ENCODE measurements around the gene UBN2. TPM values are rescaled to one million over a fixed set of nuclear protein-coding genes. Genes with fewer than 3 reads are reported as not detected.
"Not testable (repeated sequence)": the region's sequence is repeated elsewhere in the genome, so short reads cannot be mapped to it uniquely, and the experiment has no call there.

The UBN2 gene
- total RNA-seq, 1 experiment from 2014 or later: 8.9 TPM

DNA sequence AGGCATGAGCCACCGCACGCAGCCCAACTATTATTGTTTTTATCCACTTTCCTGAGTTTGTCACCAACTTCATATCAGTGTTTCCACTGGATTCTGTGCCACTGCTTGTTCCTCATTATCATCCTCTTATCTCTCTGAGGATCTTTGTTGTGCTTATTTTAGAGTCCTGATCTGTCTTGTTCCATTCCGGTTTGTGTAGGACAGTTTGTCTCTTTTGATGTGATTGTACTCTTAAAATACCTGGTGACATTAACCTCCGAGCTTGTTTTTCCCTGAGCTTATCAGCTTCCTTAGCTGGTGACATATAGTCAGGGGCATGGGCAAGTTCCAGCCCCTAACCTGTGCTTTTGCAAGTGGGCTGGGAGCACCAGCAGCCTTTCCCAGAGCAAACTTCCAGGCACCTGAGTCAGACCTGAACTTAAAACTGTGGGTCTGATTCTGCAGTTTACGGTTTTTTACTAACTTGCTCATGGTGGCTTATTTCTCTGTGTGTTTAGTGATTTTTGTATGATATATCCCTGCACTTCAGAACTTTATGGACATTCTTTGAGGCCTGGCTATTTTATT, 87.0 kb downstream of the UBN2 start:
- Histone ChIP-seq H3K4me2 (ENCODE audit: low read depth, low read length, poor library complexity, severe bottlenecking) (no peak overlapping the region), H3K9ac (ENCODE audit: low read length) (no peak overlapping the region)

DNA sequence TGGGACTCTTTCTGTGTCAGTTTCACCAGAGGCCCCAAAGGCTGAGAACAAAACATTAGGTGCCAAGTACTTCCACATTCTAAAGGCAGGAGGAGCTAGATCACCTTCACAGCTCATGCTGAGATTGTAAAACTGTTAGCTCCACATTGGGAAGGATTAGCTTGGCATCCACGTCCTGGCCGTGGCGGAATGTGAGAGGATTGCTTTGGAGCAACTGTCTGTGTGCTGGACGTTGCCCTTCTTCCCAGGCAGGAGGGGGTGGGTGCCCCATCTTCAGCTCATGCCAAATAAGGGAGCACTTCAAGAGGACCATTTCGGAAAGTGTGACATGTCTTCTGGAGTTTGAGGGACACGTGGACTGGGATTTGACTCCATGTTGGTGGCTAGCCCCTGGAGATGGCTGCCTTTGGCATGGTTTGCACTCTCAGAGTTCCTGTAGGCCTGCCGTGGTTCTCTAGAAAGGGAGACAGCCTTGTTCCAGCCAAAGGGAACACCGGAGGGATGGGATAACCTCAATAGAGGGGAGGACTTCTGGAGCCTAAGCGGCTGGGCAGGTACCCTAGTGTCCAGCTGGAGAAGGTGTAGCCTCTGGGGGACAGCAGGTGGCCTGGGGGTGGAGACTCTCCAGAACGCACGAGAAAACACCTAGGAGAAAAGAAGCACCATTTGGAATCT, 90.2 kb downstream of the UBN2 start:
- no peaks in the 10 kb centered on the region for H4K20me1 ChIP-seq (ENCODE audit: insufficient read depth, low read depth, low read length)
- H3K4me3 ChIP-seq (ENCODE audit: low read length): no peak overlapping the region
- peak; percentile 69 for DNase-seq
- no peak overlapping the region for H3K9ac ChIP-seq (ENCODE audit: low read length)
- no peaks in the 10 kb centered on the region for H3K9me2 ChIP-seq (replicated peaks; ENCODE audit: insufficient read depth, low read length)
- no peak overlapping the region for H3K27ac ChIP-seq (ENCODE audit: low read length)
- no peaks in the 10 kb centered on the region for H3K4me1 ChIP-seq (ENCODE audit: low read length)
- H3K79me2 ChIP-seq (ENCODE audit: low read length): no peaks in the 10 kb centered on the region
- H3K36me3 ChIP-seq (ENCODE audit: insufficient read depth, low read length): no peaks in the 10 kb centered on the region
- H3K9me3 ChIP-seq (ENCODE audit: low read length): no peaks in the 10 kb centered on the region
- H2AFZ ChIP-seq (ENCODE audit: low read length): no peak overlapping the region
- H3K4me2 ChIP-seq (ENCODE audit: low read depth, low read length, poor library complexity, severe bottlenecking): no peak overlapping the region
- no peaks in the 10 kb centered on the region for H3K27me3 ChIP-seq (ENCODE audit: low read length)

More for the DNA sequence above, 87.0 kb downstream of the UBN2 start:
- no peak for DNase-seq
- Histone ChIP-seq H3K4me1 (ENCODE audit: low read length) (no peaks in the 10 kb centered on the region), H2AFZ (ENCODE audit: low read length) (no peak overlapping the region), H3K9me2 (replicated peaks; ENCODE audit: insufficient read depth, low read length) (no peaks in the 10 kb centered on the region), H4K20me1 (ENCODE audit: insufficient read depth, low read depth, low read length) (no peaks in the 10 kb centered on the region), H3K27ac (ENCODE audit: low read length) (no peak overlapping the region), H3K79me2 (ENCODE audit: low read length) (no peaks in the 10 kb centered on the region), H3K27me3 (ENCODE audit: low read length) (no peaks in the 10 kb centered on the region), H3K9me3 (ENCODE audit: low read length) (no peaks in the 10 kb centered on the region), H3K36me3 (ENCODE audit: insufficient read depth, low read length) (no peaks in the 10 kb centered on the region), H3K4me3 (ENCODE audit: low read length) (no peak overlapping the region)

DNA sequence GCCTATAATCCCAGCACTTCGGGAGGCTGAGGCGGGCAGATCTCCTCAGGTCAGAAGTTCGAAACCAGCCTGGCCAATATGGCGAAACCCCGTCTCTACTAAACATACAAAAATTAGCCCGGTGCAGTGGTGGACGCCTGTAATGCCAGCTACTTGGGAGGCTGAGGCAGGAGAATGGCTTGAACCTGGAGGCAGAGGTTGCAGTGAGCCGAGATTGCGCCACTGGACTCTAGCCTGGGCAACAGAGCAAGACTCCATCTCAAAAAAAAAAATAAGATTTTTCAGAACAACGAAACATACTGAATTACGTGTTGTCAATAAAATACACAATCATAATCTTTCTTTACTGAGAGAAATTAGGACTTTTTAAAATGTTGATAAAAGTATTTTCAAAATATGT, 93.7 kb downstream of the UBN2 start:
- not testable (repeated sequence) for H3K4me1 ChIP-seq (ENCODE audit: low read length); H3K9me3 ChIP-seq (ENCODE audit: low read length); H3K27ac ChIP-seq (ENCODE audit: low read length); H3K36me3 ChIP-seq (ENCODE audit: insufficient read depth, low read length); DNase-seq; H4K20me1 ChIP-seq (ENCODE audit: insufficient read depth, low read depth, low read length); H3K27me3 ChIP-seq (ENCODE audit: low read length); H3K79me2 ChIP-seq (ENCODE audit: low read length); H3K9ac ChIP-seq (ENCODE audit: low read length); H2AFZ ChIP-seq (ENCODE audit: low read length); H3K4me3 ChIP-seq (ENCODE audit: low read length); H3K9me2 ChIP-seq (replicated peaks; ENCODE audit: insufficient read depth, low read length); H3K4me2 ChIP-seq (ENCODE audit: low read depth, low read length, poor library complexity, severe bottlenecking)

DNA sequence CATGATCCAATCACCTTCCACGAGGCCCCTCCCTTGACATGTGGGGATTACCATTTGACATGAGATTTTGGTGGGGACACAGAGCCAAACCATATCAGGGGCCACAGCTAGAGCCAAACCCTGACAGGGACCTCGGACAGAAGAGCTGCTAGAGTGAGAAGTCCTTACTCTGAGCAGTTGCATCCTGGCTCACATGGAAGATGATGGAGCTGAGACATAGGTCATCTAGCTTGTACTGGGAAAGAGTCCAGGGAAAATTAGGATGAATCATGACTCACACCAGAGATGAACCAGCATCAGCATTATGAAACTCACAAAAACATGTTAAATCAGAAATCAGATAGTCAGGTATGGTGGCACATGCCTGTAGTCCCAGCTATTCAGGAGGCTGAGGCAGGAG, 97.3 kb downstream of the UBN2 start:
- no peak for DNase-seq
- no peaks in the 10 kb centered on the region for H3K9me2 ChIP-seq (replicated peaks; ENCODE audit: insufficient read depth, low read length)
- no peak overlapping the region for H2AFZ ChIP-seq (ENCODE audit: low read length)
- no peak overlapping the region for H3K27ac ChIP-seq (ENCODE audit: low read length)
- no peaks in the 10 kb centered on the region for H3K36me3 ChIP-seq (ENCODE audit: insufficient read depth, low read length)
- no peaks in the 10 kb centered on the region for H3K9me3 ChIP-seq (ENCODE audit: low read length)
- H3K4me3 ChIP-seq (ENCODE audit: low read length): no peak overlapping the region
- H4K20me1 ChIP-seq (ENCODE audit: insufficient read depth, low read depth, low read length): no peaks in the 10 kb centered on the region
- no peaks in the 10 kb centered on the region for H3K27me3 ChIP-seq (ENCODE audit: low read length)
- no peaks in the 10 kb centered on the region for H3K4me1 ChIP-seq (ENCODE audit: low read length)
- no peaks in the 10 kb centered on the region for H3K79me2 ChIP-seq (ENCODE audit: low read length)
- no peak overlapping the region for H3K4me2 ChIP-seq (ENCODE audit: low read depth, low read length, poor library complexity, severe bottlenecking)
- no peak overlapping the region for H3K9ac ChIP-seq (ENCODE audit: low read length)

DNA sequence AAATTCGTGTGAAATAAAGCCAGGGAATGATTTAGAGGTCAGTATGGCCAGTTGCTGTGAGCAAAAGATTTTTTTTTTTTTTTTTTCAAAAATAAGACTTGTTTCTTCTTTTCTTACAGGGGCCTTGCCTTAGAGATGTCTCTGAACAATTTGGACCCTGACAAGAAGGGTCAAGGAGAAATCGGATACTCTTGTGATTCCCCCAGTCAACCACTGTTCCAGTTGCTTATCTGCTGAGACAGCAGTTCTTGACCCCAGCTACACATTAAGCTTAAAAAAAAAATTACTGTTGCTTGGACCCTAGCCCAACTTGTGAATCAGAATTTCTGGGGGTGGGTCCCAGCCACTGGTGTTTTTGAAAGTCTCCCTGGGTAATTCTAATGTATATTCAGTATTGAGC, 98.1 kb downstream of the UBN2 start:
- no peak overlapping the region for H3K9ac ChIP-seq (ENCODE audit: low read length)
- no peaks in the 10 kb centered on the region for H3K27me3 ChIP-seq (ENCODE audit: low read length)
- no peaks in the 10 kb centered on the region for H3K36me3 ChIP-seq (ENCODE audit: insufficient read depth, low read length)
- H3K27ac ChIP-seq (ENCODE audit: low read length): no peak overlapping the region
- H3K9me2 ChIP-seq (replicated peaks; ENCODE audit: insufficient read depth, low read length): no peaks in the 10 kb centered on the region
- no peak overlapping the region for H2AFZ ChIP-seq (ENCODE audit: low read length)
- no peaks in the 10 kb centered on the region for H3K79me2 ChIP-seq (ENCODE audit: low read length)
- DNase-seq: no peak
- no peak overlapping the region for H3K4me2 ChIP-seq (ENCODE audit: low read depth, low read length, poor library complexity, severe bottlenecking)
- H3K4me3 ChIP-seq (ENCODE audit: low read length): no peak overlapping the region
- no peaks in the 10 kb centered on the region for H3K9me3 ChIP-seq (ENCODE audit: low read length)
- no peaks in the 10 kb centered on the region for H3K4me1 ChIP-seq (ENCODE audit: low read length)
- no peaks in the 10 kb centered on the region for H4K20me1 ChIP-seq (ENCODE audit: insufficient read depth, low read depth, low read length)

DNA sequence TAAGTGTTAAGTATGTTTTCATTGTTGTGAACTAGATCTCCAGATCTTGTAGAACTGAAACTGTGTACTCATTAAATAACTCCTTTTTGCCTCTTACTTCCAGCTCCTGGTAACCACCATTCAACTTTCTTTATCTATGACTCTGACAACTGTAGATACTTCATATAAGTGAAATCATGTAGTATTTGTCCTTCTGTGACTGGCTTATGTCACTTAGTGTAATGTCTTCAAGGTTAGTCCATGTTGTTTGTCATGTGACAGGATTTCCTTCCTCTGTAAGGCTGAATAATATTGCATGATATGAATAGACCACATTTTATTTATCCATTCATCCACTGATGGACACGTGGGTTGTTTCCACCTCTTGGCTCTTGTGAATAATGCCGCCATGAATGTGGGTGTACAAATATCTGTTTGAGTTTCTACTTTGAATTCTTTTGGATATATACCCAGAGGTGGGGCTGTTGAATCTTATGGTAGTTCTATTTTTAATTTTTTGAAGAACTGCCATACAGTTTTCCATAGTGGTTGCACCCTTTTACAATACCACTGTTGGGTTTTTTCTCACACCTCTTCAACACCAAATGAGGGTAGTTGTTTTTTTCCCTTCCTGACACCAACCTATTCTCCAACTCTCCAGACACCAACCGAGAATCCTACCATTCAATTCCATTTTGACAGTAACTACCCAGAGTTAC, 99.4 kb downstream of the UBN2 start:
- Histone ChIP-seq H3K4me1 (ENCODE audit: low read length) (no peaks in the 10 kb centered on the region), H3K27ac (ENCODE audit: low read length) (no peak overlapping the region), H3K9me2 (replicated peaks; ENCODE audit: insufficient read depth, low read length) (no peaks in the 10 kb centered on the region), H2AFZ (ENCODE audit: low read length) (no peak overlapping the region), H3K27me3 (ENCODE audit: low read length) (no peaks in the 10 kb centered on the region), H4K20me1 (ENCODE audit: insufficient read depth, low read depth, low read length) (no peaks in the 10 kb centered on the region), H3K36me3 (ENCODE audit: insufficient read depth, low read length) (no peaks in the 10 kb centered on the region), H3K4me2 (ENCODE audit: low read depth, low read length, poor library complexity, severe bottlenecking) (no peak overlapping the region), H3K79me2 (ENCODE audit: low read length) (no peaks in the 10 kb centered on the region), H3K4me3 (ENCODE audit: low read length) (no peak overlapping the region), H3K9ac (ENCODE audit: low read length) (no peak overlapping the region), H3K9me3 (ENCODE audit: low read length) (no peaks in the 10 kb centered on the region)
- no peak for DNase-seq

DNA sequence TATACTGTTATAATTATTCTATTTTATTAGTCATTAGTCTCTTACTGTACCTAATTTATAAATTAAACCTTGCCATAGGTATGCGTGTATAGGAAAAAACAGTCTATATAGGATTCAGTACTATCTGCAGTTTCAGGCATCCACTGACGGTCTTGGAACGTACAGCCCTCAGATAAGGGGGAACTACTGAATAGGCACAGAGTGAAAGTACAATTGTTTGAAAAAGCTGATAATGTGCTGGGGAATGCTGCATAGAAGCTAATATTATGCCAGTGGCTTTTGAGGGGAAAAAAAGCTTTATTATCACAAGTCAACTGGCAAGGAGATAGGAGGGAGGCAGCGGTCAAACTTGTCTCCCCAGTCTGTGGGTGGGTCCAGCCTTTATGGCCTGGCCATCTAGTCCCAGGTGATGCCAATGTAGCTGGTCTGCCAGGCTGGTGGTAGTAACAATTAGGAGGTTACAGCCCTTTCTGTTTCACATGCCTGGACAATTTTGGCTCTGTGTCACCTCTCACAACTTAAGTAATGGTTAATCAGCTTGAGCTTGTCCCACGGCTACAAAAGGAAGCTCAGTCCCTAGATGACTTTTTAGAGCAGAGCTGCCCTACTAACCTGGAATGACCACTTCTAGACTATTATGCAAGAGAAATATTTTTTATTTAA, 101.8 kb downstream of the UBN2 start:
- Histone ChIP-seq H4K20me1 (ENCODE audit: insufficient read depth, low read depth, low read length) (no peaks in the 10 kb centered on the region), H3K9me2 (replicated peaks; ENCODE audit: insufficient read depth, low read length) (no peaks in the 10 kb centered on the region), H3K9ac (ENCODE audit: low read length) (no peak overlapping the region), H3K4me2 (ENCODE audit: low read depth, low read length, poor library complexity, severe bottlenecking) (no peak overlapping the region), H3K4me1 (ENCODE audit: low read length) (no peaks in the 10 kb centered on the region), H3K79me2 (ENCODE audit: low read length) (no peaks in the 10 kb centered on the region), H3K27ac (ENCODE audit: low read length) (no peak overlapping the region), H3K9me3 (ENCODE audit: low read length) (no peaks in the 10 kb centered on the region), H2AFZ (ENCODE audit: low read length) (no peak overlapping the region), H3K27me3 (ENCODE audit: low read length) (no peaks in the 10 kb centered on the region), H3K4me3 (ENCODE audit: low read length) (no peak overlapping the region), H3K36me3 (ENCODE audit: insufficient read depth, low read length) (no peaks in the 10 kb centered on the region)
- DNase-seq: no peak

DNA sequence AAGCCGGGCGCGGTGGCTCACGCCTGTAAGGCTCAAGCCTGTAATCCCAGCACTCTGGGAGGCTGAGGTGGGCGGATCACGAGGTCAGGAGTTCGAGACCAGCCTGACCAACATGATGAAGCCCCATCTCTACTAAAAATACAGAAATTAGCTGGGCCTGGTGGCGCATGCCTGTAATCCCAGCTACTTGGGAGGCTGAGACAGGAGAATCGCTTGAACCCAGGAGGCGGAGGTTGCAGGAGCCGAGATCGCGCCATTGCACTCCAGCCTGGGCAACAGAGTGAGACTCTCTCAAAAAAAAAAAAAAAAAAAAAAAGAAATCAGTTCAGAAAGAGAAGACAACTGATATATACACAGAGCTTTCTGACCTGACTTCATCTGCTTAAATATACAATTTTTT, 102.4 kb downstream of the UBN2 start:
- H3K9ac ChIP-seq (ENCODE audit: low read length); H3K79me2 ChIP-seq (ENCODE audit: low read length); H2AFZ ChIP-seq (ENCODE audit: low read length); H3K27ac ChIP-seq (ENCODE audit: low read length); H3K36me3 ChIP-seq (ENCODE audit: insufficient read depth, low read length); H3K4me1 ChIP-seq (ENCODE audit: low read length); H4K20me1 ChIP-seq (ENCODE audit: insufficient read depth, low read depth, low read length); H3K4me2 ChIP-seq (ENCODE audit: low read depth, low read length, poor library complexity, severe bottlenecking); H3K27me3 ChIP-seq (ENCODE audit: low read length); H3K9me2 ChIP-seq (replicated peaks; ENCODE audit: insufficient read depth, low read length); H3K4me3 ChIP-seq (ENCODE audit: low read length); DNase-seq; H3K9me3 ChIP-seq (ENCODE audit: low read length): not testable (repeated sequence)

Data from Karpas-422 (cell line).